ENCODE results near the gene CD19.

DNA sequence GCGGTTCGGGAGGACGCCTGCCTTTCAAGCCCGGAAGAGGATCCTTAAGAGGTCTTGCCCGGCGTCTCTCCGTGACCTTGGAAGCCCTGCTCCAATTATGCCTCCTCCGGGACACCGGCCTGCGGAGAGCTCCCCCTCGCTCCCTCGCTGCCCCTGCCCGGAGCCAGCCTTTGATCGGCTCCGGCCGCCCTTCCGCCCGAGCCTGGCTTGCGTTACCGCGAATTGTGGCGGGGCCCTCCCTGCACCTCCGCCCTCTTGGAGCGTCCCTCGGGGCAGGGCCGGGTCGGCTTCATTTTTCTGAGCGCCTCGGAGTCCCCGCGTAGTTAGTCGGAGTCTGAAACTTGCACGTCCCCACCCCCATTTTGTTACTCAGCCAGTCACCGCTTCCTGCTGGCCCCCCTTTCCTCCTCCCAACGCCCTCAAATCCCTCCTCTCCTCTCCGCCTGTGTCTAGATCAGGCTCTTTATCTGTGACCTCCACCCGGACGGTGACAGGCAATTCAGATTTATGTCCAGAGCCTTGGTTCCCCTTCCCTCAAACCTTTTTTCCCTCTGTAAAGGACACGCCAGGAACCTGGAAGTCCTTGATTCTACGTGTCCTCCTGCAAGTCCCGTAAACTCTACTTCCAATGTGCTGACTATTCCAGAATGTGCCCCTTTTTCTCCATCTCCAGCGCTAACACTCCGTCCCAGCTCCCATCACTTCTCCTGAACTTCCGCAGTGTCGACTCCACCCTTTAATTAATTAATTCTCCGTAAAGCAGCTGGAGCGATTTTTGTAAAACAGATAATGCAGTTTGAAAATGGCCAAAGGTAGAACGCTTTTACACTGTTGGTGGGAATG lies 6.2 kb upstream of the CD19 start:
- no peak for TF ChIP-seq POLR2A (IDR thresholded peaks at IDR 0.05)
- TF ChIP-seq, protein P1, sequence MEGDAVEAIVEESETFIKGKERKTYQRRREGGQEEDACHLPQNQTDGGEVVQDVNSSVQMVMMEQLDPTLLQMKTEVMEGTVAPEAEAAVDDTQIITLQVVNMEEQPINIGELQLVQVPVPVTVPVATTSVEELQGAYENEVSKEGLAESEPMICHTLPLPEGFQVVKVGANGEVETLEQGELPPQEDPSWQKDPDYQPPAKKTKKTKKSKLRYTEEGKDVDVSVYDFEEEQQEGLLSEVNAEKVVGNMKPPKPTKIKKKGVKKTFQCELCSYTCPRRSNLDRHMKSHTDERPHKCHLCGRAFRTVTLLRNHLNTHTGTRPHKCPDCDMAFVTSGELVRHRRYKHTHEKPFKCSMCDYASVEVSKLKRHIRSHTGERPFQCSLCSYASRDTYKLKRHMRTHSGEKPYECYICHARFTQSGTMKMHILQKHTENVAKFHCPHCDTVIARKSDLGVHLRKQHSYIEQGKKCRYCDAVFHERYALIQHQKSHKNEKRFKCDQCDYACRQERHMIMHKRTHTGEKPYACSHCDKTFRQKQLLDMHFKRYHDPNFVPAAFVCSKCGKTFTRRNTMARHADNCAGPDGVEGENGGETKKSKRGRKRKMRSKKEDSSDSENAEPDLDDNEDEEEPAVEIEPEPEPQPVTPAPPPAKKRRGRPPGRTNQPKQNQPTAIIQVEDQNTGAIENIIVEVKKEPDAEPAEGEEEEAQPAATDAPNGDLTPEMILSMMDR (IDR thresholded peaks at IDR 0.05), result no peak
